CD4-positive, alpha-beta T cell treated with Interleukin-17A for 4 hours (primary cell): Measurements from ENCODE around the gene KCND1.

ENCODE experiments used
- DNase-seq: peaks from one replicate; pipeline ENCODE4 v3.0.0-alpha.2; 2020; ENCODE audit warnings: mixed read lengths

KCND1 gene

DNA sequence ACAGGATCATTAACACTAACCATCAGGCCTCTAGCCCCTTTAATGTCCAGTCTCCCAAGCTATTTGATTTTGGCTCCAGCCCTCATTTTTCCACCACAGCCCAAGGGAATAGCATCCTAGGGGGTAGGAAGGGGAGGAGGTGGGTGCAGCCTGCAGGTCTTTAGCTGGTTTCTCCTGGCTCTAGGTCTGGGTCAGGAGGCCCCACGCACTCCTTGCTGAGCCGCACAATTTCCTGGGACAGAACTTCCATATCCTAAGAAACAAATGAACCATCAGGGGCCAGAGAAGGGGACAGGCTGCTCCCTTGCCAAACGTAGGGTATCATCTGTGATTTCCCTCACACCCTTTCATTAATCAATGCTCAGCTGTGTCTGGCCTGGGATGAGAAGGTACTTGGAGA, 2.4 kb upstream of the KCND1 start:
- no peak for DNase-seq

DNA sequence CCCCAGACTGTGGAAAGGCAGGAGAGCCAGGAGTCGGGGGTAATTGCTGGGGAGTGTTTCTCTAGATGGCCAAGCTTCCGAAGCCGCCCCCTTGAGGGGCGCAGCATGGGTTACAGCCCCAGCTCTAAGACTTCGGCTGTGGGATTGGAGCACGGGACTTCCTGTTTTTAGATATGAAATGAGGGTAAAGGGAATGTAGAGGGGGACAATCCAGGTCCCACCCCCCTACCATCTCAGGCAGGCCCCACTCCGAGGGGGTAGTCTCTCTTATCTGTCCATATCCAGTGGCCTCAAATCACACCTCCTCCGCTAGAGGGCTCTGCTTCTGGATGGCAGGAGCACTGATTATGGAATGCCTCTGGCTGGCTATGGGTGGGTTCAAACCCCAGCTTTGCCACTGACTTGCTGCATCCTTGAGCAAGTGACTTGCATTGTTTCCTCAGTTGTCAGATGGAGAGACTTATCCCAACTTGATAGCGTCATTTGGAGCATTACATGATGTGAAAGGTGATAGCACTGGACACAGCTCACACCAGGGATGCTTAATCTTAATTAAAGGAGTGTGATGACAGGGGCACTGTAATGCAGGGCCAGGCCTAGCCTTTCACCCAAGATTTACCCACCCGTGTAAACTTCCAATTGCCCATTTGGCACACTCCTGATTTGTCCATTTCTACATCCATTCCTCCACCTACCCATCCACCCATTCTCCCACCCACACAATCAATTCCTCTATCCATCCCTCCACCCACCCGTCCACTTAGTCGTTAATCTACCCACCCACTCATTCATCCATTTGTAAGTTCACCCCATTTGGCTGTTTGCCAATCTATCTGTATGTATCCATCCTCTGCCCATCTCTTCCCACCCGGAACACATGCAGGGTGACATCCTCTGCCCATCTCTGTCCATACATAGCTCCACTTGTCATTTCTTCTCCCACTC, 848 bp upstream of the KCND1 start:
- peak; percentile 47 for DNase-seq

DNA sequence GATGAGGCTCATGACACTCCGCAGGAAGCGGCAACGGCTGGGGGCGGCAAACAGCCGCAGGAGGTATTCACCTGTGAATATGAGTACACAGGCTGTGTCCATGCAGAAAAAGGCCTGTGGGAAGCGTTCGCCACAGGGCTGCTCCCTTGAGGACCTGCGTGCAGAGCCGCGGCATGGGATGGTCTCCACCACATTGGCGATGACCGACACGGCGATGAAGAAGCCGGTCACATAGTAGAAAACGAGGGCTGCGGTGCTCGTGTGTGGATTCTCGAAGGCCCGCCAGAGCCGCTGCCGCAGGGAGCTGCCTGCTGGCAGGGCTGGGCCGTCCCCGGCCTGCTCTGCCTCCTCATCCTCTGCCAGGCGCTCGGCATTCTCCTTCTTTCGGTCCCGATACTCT, 2.2 kb downstream of the KCND1 start:
- no peak for DNase-seq

DNA sequence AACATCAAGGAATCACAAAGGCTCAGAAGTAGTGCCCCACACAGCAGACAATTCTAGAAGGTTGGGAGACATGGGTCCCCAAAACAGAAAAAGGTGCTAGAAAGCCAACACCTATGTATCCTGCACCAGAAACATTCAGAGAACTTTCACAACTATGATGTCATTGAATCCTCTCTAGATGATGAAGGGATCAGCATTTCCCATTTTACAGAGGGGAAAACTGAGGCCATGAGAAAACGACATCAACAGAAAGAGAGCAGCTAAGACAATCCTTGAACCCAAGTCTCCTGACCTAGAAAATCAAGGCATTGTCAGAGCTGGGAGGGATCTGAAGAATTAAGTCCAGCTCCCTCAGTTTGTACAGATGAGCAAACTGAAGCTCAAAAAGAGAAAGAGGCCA, 3.3 kb downstream of the KCND1 start:
- DNase-seq, result no peak

DNA sequence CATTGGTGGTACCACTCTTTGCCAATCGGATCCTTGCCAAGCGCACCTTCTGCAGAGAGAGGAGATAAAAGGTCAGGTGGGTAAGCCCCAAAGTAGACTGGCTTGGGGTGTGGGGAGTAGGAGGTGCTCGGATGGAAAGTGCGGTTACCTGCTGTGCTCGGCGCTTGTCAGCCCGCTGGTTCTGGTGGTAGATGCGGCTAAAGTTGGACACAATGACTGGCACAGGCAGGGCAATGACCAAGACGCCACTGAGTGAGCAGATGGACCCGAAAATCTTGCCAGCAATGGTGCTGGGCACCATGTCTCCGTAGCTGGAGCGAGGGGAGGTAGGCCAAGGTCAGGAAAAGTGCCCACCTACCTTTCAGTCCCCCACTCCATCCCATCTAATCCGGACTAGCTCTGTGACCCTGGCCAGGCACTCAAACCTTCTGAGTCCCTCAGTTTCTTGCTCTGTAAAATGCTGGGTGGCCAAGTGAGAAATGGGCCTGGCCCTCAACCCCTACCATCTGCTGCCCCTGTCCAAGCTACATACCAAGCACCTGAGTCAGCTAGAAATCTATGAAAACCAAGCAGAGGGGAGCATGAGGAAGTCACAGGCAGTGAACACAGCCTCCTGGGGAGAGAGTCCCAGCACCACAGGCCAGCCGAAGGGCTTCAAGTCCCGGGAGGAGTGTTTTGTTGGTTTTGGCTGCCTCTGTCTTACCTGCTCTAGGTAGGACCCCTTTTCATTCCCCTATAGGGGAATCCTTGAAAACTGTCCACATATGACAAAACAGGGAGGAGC, 4.7 kb downstream of the KCND1 start:
- DNase-seq, result no peak

DNA sequence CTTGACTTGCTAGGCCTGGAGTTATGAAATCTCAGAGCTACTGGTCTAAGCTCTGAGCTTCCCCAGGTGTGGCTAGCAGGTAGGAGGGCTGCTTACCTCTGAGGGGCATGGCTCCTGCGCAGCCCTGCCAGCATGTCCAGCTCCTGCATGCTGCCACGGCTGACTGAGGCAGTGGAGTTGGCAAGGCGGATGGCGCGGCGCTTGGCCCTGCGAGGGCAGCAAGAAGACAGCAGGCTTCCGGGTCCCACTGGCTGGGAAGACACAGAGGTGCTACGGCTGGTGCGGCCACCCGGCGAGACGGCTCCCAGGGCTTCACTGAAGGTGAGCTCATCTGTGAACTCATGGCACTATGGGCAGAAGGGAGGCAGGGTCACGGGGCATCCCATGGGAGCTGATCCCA, 5.7 kb downstream of the KCND1 start:
- no peak for DNase-seq

DNA sequence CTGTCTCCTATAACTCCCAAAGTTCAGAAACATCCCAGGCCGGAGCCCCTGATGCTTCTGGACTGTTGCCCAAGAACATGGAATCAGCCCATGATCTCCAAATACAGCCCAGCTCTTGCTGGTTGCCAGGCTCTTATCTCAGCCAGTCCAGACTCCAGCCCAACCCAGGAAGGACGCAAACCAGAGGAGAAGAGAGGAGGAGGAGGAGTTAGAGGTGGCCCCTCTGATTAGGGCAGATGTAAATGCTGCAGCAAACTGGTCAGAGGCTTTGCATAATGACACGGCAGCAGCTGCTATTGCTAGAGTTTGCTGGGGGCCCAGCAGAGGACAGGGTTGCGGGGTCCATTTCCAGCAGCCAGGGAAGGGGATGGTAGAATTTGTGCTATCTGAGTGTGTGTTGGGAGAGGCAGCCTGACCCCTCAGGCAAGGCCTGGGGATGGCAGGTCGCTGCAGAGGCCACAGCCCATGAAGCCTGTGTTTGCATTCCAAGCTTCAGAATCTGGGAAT, 10.0 kb downstream of the KCND1 start:
- no peak for DNase-seq

DNA sequence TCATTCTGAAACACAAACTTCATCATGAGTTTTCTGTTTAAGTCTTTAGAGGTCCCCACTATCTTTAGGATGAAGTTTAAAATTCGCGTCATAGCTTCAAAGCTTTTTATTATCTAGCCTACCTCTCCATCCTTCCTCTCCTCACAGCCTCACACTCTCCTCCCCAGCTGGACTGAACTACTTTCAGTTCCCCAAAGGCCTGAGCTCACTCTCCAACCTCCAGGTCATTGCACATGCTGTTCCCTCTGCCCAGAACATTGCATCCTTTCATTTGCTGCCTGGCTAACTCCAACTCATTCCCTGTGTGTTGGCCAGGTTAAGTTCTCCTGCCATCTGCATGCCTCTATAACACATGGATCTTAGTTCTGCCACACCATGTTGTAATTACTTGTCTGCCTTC, 11.4 kb downstream of the KCND1 start:
- DNase-seq, result no peak

DNA sequence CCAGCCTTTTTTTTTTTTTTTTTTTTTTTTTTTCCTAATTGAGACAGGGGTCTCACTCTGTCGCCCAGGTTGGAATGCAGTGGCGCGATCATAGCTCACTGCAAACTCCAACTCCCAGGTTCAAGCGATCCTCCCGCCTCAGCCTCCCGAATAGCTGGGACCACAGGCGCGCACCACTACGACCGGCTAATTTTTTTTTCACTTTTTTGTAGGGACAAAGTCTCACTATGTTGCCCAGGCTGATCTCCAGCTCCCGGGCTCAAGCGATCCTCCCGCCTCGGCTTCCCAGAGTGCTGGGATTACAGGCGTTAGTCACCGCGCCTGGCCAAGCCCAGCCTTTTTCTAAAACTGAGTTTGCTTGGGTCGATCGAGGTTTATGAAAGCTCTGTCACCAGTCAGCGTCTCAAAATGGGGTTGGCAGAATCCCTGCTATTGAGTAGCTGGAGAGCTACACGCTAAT, 13.0 kb downstream of the KCND1 start:
- peak; percentile 28 for DNase-seq

DNA sequence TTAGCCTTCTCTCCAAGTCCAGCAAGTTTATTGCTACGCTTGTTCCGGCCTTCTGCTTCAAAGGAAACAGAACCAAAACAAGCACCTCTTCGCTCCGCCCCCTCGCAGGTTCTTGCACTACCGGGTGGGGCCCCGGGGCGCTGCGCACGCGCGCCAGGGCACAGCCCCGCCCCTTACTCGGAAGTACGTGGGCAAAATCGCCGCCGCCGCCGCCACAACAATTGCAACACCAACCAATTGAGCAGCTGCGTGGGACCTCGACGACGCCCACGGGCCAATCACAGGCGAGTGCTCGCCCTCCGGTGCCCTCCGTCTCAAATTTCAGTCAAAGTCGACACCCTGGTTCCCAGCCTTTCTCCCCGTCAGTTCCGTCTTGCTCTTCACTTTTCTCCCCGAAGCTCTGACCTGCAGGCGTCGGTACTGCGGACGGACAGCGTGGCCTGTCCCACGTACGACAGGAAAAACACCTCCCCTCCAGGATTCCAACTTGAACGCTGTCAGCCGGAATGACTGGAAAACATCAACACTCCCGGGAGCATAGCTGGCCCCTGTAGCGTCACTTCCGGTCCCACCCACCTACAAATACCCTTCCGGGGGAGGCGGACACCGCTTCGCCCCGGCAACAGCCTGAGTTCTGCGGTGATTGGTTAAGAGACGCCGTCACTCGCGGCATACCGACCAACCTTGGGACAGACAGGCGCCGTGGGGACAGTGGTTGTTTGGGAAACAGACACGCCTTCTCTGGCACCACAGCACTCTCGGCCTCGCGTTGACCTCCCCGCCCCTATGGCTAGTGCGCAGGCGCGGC, 13.6 kb downstream of the KCND1 start:
- DNase-seq, result peak; percentile 94

DNA sequence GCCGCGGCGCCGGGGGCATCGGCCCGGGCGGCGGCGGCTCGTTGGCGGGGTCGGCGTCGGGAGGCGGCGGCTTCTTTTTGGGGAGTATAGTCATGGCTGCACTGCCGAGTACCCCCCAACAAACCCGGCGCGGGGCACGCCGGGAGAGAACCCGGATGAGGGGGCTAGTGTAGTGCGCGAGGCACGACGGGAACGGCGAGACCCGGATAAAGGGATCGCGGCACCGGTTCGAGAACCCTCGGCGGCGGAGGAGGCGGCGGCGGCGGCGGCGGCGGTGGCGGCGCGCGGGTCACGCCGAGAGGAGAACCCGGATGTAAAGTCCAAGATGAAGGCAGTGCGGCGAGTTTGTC, 14.2 kb downstream of the KCND1 start, which contains the start of gene OTUD5:
Gene OTUD5, minus strand, starts transcription at position 131 of the 350 bp plus-strand sequence. Its CDS starts 37 bp downstream, at position 94.
- DNase-seq, result peak; percentile 79

DNA sequence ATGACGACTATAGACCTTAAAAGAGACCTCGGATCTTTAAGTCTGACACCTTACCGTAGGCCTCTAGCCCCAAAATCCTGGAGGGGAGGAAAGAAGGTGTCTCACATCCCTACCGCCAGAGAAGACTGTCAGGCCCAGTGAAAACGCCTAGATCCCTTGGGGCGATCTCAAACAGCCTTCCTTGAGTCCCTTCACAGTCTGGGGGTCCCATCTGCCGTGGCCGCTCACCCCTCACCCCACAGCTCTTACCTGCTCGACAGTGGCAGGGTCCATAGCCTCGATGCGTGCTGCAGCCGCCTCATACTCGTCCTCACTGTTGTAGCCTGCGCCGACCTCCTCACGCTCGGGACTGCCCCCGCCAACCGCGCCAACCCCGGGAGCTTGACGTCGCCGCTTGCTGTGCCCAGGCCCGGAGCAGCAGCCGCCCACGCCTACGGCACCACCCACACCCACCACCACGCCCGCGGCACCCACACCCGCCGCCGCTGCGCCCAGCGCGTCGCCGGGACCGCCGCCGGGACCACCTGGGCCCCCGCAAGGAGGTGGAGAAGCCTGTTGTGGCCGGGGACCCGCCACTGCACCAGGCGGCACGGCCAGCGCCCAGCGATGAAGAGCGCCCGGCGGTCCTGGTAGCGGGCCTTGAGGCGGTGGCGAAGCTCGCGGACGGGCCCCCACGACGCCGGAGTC, 14.8 kb downstream of the KCND1 start:
- peak; percentile 43 for DNase-seq

DNA sequence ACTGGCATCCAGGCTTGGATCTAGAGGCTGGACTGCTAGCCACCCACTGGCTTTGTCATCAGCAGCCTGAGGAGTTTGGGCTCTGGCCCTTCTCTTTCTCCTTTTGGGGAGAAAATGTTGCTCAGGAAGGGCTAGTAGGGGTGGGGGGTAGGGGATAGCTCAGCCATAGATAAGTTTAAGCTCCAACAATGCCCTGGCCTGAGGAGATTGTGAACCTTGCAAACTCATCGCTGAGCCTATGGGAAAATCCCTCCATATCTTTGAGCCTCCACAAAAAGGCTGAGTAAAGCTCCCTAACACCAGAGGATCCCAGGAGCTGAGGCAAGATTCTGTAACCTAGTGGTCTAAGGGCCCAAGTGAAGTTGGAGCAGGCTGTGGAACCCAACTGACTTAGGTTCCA, 23.1 kb downstream of the KCND1 start:
- DNase-seq, result no peak

DNA sequence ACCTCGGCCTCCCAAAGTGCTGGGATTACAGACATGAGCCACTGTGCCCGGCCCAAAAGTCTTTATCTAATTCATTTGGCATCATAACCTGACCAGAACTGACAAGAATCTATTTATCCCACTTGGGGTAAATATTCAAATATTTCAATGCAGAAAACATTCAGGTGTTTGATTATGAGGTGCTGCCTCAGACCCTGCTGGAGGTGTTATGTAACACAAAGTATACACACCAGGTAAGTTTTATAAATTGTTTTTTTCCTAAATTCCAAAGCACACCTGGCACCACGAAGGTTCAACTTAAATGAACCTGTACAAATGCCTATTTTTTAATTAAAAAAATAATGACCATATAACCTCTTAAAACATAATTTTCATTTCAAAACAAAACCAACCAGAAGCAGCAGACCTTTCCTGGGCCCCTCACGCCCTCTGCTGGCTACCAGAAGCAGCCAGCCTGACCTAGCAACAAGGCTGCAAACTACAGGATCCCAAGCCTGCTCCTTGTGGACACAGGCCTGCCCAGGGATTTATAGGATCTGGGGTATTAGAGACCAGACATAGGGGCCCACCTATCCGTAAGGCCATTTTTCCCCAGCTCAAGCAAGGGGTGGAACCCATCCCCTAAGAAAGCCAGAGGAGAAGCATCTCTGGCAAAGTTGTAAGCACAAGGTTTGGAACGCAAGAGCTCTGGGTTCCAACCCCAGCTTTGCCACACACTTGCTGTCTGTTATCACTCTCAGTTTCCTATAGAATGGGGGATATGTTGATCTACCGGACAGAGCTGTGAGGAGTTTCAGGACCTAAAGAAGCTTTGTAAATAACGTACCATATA, 25.9 kb downstream of the KCND1 start:
- peak; percentile 74 for DNase-seq

DNA sequence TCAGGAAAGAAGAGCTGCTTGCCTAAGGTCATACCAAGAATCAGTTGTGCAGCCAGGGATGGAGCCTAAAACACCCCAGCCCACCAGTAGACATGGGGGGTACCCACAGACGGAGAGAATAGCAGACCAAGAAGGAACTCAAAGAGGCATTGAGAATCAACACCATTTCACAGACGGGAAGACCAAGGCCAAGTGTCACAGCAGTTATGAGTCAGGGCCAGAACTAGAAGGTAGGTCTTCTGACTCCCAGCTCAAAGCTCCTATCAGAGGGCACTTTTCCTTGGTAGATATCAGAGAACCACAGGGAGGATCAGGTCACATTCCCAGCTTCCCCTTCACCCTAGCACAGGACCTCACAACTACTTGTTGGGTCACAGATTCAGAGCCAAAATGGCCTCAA, 28.7 kb downstream of the KCND1 start:
- no peak for DNase-seq

DNA sequence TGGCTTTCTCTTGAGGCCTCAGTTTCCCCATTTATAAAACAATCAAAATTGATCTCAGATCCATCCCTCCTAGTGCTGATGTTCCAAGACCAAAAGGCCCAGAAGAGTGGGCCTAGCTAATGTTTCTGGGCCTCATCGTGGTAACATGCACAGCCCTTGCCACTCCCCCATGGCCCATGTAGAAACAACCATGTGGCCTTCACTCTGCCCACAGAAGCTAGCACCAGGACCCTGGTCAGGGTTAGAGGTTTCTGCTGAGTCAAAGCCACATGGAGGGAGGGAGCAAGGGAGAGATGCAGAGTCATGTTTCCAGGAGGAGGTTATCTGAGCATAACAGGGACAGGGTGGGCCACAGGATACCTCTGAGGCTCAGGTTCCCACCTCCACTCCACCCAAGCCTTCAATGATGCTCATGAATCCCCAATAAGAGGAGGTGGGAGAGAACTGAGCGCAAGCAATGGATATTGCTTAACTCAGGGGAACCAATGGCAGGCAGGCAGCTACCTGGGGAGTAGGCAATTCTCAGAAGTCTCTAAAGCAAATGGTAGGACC, 31.2 kb downstream of the KCND1 start:
- DNase-seq, result no peak

DNA sequence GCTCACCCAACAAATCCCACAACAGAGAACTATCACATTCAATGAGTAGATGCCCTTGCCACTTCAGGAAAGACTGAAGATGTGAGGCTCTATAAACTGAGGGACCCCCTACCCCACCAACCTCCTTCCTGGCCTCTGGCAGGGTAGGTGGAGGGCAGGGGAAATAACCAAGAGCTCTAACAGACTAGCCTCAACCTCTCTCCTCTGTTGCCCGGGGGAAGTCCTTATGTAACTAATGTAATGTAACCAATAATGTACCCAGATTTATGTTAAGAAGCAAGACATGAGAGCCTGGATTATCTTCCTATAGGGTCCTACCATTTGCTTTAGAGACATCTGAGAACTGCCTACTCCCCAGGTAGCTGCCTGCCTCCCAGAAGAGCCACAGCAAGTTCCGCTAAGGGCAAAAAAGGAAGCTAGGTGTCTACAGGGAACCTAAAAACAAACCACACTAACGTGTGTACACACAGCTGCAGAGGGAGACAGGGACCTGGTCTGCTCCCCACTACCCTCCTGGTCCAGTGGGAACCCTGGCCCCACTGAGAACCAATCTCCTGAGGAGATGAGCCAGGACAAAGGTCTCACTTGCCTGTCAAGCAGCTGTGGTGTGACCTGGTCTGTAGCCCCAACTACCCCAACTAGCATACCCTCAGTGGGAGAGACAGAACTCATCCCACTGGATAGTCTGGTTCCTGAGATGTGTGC, 32.0 kb downstream of the KCND1 start:
- peak; percentile 39 for DNase-seq

DNA sequence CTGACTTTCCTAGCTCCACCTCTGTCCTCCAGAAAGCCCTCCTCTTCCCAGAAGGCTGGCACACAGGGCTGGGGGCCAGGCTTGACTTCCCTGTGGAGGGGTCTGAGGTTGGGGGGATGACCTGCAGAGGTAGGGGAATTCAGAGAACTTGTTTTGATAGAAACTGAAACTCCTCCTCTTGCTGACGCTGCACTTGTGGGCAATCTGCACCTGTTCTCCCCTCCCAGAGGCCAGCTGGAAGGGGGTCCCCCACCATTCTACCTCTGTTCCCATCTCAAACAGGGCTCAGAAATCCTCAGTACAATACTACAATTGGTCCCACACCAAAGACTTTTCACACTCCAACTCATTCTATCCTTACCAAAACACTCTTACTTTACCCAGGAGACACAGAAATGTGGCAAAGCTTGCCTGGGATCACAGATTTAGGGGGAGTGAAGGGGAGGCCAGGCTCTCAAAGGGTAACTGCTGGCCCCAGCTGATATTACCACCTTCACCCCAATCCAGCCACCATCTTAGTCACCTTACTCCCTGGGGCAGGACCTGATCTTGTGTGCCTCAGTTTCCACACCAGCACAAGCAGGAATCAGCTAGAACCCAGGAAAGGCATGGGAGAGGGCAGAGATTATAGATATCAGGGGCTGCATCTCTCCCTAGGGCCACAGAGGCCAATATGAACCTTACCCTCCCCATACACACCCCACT, 32.8 kb downstream of the KCND1 start:
- DNase-seq, result peak; percentile 53
